Calu3 (cell line): ENCODE data around the gene UBASH3B. TPM values are rescaled to one million over a fixed set of nuclear protein-coding genes. Genes with fewer than 3 reads are reported as not detected.

Source experiments
- BruUV-seq: library from RNA; stranded (reverse); fragments of 400-500 nt; replicated peaks from 2 replicates; lab custom pipeline; 2021; lab: Mats Ljungman, UMichigan
- CTCF ChIA-PET: fragments of 300-600 bp; sonication (Branson Sonifier 250); formaldehyde crosslinking; loops from one replicate; lab custom pipeline; 2022; ENCODE audit warnings: antibody characterized with exemption; lab: Charles Lee
- DNase-seq: peaks from one replicate; pipeline ENCODE4 v3.0.0; 2022
- H3K27ac Mint-ChIP-seq: one replicate; pipeline ENCODE4 v1.8.0; 2022; ENCODE audit warnings: mixed read lengths; ENCODE audit not compliant: unreplicated experiment
- H3K27me3 Mint-ChIP-seq: one replicate; pipeline ENCODE4 v1.8.0; 2022; ENCODE audit warnings: mixed read lengths; ENCODE audit not compliant: unreplicated experiment
- H3K36me3 Mint-ChIP-seq: one replicate; pipeline ENCODE4 v1.8.0; 2022; ENCODE audit warnings: mild to moderate bottlenecking, moderate library complexity, mixed read lengths; ENCODE audit not compliant: insufficient read depth, unreplicated experiment
- H3K4me1 Mint-ChIP-seq: one replicate; pipeline ENCODE4 v1.8.0; 2022; ENCODE audit warnings: mild to moderate bottlenecking, low read depth, mixed read lengths; ENCODE audit not compliant: unreplicated experiment
- H3K4me3 Mint-ChIP-seq: one replicate; pipeline ENCODE4 v1.8.0; 2022; ENCODE audit warnings: mild to moderate bottlenecking, low read depth, moderate library complexity, mixed read lengths; ENCODE audit not compliant: unreplicated experiment
- H3K9me3 Mint-ChIP-seq: one replicate; pipeline ENCODE4 v1.8.0; 2022; ENCODE audit warnings: low read depth, mixed read lengths; ENCODE audit not compliant: unreplicated experiment
- CTCF ChIP-seq: fragments of 200-600 bp; IDR thresholded peaks from one replicate; pipeline ENCODE4 v1.8.0; 2022; ENCODE audit warnings: antibody characterized with exemption; ENCODE audit not compliant: unreplicated experiment
- intact Hi-C: fragments of 100-400 bp; cut with micrococcal nuclease; formaldehyde crosslinking; loops from one replicate; pipeline ENCODE4 v1.10.0; 2022; ENCODE audit not compliant: unreplicated experiment
- total RNA-seq: library from RNA; stranded (reverse); gene quantifications from 2 replicates; pipeline ENCODE4 v1.2.3, GENCODE V29; 2022

Gene UBASH3B
- total RNA-seq, 1 experiment from 2014 or later, result 74.9 TPM

GRCh38 chr11:122663056-122663740 is 7.7 kb downstream of the UBASH3B start:
- BruUV-seq, result no TSS peak
- Mint-ChIP-seq H3K27ac (no peak overlapping the region), H3K27me3 (no peaks in the 10 kb centered on the region), H3K4me1 (peaks cover 35% of the 10 kb centered on the region), H3K9me3 (no peaks in the 10 kb centered on the region), H3K4me3 (no peak overlapping the region), H3K36me3 (peaks cover 21% of the 10 kb centered on the region)
- intact Hi-C loops, result no loop called here
- TF ChIP-seq CTCF, result no peak
- no peak for DNase-seq
- CTCF ChIA-PET, result interaction anchor here (0.6 to 1.1 kb wide), 2 partner anchors 16 to 32 kb away, joined by 3 to 5 read pairs; no protein-coding TSS in a partner anchor

- Mint-ChIP-seq H3K36me3 (peaks cover 21% of the 10 kb centered on the region), H3K27ac (no peak overlapping the region), H3K4me1 (peaks cover 40% of the 10 kb centered on the region), H3K9me3 (no peaks in the 10 kb centered on the region), H3K4me3 (no peak overlapping the region), H3K27me3 (no peaks in the 10 kb centered on the region)
- DNase-seq, result no peak
- BruUV-seq, result no TSS peak
- intact Hi-C loops, result no loop called here
- no peak for TF ChIP-seq CTCF
- CTCF ChIA-PET, result interaction anchor here (1.1 kb wide), 1 partner anchor 16 kb away, joined by 3 read pairs; no protein-coding TSS in a partner anchor
Observed at GRCh38 chr11:122663764-122664163, 8.2 kb downstream of the UBASH3B start.

GRCh38 chr11:122664188-122664587 is 8.7 kb downstream of the UBASH3B start:
- Mint-ChIP-seq H3K27me3 (no peaks in the 10 kb centered on the region), H3K27ac (no peak overlapping the region), H3K36me3 (peaks cover 21% of the 10 kb centered on the region), H3K4me3 (no peak overlapping the region), H3K4me1 (peaks cover 45% of the 10 kb centered on the region), H3K9me3 (peaks cover under 1% of the 10 kb centered on the region)
- intact Hi-C loops, result no loop called here
- BruUV-seq, result no TSS peak
- TF ChIP-seq CTCF, result no peak
- DNase-seq, result no peak
- CTCF ChIA-PET, result interaction anchor here (1.1 kb wide), 1 partner anchor 15 kb away, joined by 3 read pairs; no protein-coding TSS in a partner anchor

GRCh38 chr11:122665861-122666260 is 10.3 kb downstream of the UBASH3B start:
- BruUV-seq, result no TSS peak
- H3K27ac Mint-ChIP-seq, result no peak overlapping the region
- no peak overlapping the region for H3K4me3 Mint-ChIP-seq
- TF ChIP-seq CTCF, result no peak
- CTCF ChIA-PET, result interaction anchor here (0.5 kb wide), 1 partner anchor 73 kb away, joined by 3 read pairs; no protein-coding TSS in a partner anchor
- H3K27me3 Mint-ChIP-seq, result no peaks in the 10 kb centered on the region
- DNase-seq, result no peak
- intact Hi-C loops, result no loop called here
- peaks cover 38% of the 10 kb centered on the region for H3K4me1 Mint-ChIP-seq
- H3K9me3 Mint-ChIP-seq, result peaks cover 3% of the 10 kb centered on the region
- peaks cover 31% of the 10 kb centered on the region for H3K36me3 Mint-ChIP-seq
